Muscle layer of duodenum (tissue), 2 donors: ENCODE measurements around the gene RAD54L.

Source experiments
- H3K27ac ChIP-seq: one replicate; pipeline ENCODE4 v1.7.0; 2013; ENCODE audit warnings: mild to moderate bottlenecking, low read length
- H3K27me3 ChIP-seq: one replicate; pipeline ENCODE4 v1.7.0; 2013; ENCODE audit warnings: low read depth, mild to moderate bottlenecking, control low read depth, low read length
- H3K36me3 ChIP-seq, 2 donors: one replicate each; pipeline ENCODE4 v1.7.0; 2013; ENCODE audit warnings: low read length in 2 of 2, control low read depth in 1 of 2, mild to moderate bottlenecking in 1 of 2; ENCODE audit not compliant: insufficient read depth in 2 of 2, control insufficient read depth in 1 of 2
- H3K4me1 ChIP-seq, 2 donors: one replicate each; pipeline ENCODE4 v1.7.0; 2013; ENCODE audit warnings: low read length in 2 of 2, mild to moderate bottlenecking in 2 of 2, control low read depth in 1 of 2, moderate library complexity in 1 of 2; ENCODE audit not compliant: insufficient read depth in 2 of 2, control insufficient read depth in 1 of 2
- H3K4me3 ChIP-seq, 2 donors: one replicate each; pipeline ENCODE4 v1.7.0; 2013; ENCODE audit warnings: low read length in 2 of 2, low read depth in 1 of 2, mild to moderate bottlenecking in 1 of 2
- H3K9me3 ChIP-seq, 2 donors: one replicate each; pipeline ENCODE4 v1.7.0; 2013; ENCODE audit warnings: low read length in 2 of 2, control low read depth in 1 of 2, mild to moderate bottlenecking in 1 of 2; ENCODE audit not compliant: control insufficient read depth in 1 of 2
- donor health status: healthy.

RAD54L gene

GRCh38 chr1:46247436-46248121 lies at the start of gene RAD54L:
Gene RAD54L (plus strand): TSS chr1:46247763. CDS start chr1:46248406, 643 bp downstream.
- H3K27ac ChIP-seq: no peak within 1 kb of the TSS
- H3K36me3 ChIP-seq: no peaks in the 10 kb centered on the region

GRCh38 chr1:46197964-46198811 lies 49.4 kb upstream of the RAD54L start, which contains the start of gene POMGNT1:
Gene POMGNT1 (minus strand): TSS chr1:46198434. CDS start chr1:46197821, 613 bp downstream.
- Histone ChIP-seq H3K9me3 (no peaks in the 10 kb centered on the region), H3K4me1 (peaks cover 9 to 27% of the 10 kb centered on the region in 2 donors), H3K4me3 (peak within 1 kb of the TSS; percentile 92 to 95), H3K36me3 (peaks cover 22 to 25% of the 10 kb centered on the region in 2 donors), H3K27ac (peak within 1 kb of the TSS; percentile 82), H3K27me3 (no peaks in the 10 kb centered on the region)

More at GRCh38 chr1:46247436-46248121, at the start of gene RAD54L:
- H3K9me3 ChIP-seq: no peaks in the 10 kb centered on the region
- peaks cover 4 to 8% of the 10 kb centered on the region in 2 donors for H3K4me1 ChIP-seq
- peak within 1 kb of the TSS; percentile 83 to 89 for H3K4me3 ChIP-seq
- no peaks in the 10 kb centered on the region for H3K27me3 ChIP-seq

DNA sequence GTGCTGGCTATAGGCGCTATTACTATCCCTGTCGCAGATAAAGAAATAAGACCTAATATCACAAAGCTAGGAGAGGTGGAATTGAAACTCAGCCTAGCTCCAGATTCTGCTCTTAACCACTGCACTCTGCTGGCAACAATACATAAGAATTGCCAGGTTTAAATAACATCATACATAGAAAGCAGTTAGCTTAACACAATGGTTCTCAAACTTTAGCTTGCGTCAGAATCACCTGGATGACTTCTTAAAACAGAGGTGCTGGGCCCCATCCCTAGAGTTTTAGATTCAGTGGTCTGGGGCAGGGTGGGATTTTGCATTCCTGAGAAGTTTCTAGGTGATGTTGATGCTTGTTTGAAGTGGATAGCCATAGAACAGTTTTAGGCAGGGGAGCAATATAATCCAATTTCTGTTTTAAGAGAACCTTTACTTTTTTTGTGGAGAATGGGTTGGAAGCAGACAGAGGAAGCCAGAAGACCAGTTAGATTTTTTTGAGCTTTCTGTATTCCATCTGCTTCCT lies 48.3 kb upstream of the RAD54L start:
- no peak overlapping the region for H3K27ac ChIP-seq
- H3K36me3 ChIP-seq: peaks cover 11 to 14% of the 10 kb centered on the region in 2 donors
- H3K4me3 ChIP-seq: peak overlapping the region in 1 of 2 donors; percentile 92

DNA sequence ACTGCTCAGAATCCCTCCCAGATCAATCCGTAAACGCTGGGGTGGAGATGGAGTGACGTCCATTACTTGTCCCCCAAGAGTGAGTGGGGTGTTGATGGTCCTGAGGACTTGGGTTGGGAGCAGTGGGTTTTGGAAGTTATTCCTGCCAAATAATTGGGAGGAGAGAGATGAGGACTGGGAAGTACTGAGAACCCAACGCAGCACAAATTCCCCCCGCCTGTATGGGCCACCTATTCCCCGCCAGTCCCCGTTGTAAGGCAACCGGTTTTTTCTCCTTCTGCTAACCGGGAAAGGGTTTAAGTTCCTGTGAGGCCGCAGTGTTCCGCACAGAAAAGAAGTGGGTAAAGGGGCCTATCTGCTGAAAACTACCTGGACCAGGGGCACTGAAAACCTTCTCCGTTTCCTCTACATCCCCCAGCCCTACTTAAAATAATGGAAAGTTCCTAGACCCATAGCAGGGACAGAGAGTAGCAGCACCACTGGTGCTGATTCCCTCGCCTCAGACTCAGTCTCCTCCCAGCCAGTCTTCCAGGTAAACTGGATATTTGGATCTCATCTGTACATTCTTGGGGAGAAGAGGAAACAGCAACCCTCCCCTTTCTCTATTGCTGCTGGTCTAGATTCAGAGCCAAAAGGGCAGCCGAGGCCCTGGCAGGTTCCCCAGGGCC lies 43.7 kb upstream of the RAD54L start:
- Histone ChIP-seq H3K27ac (peak overlapping the region; percentile 77), H3K9me3 (no peaks in the 10 kb centered on the region), H3K36me3 (peaks cover 0 to 3% of the 10 kb centered on the region in 2 donors), H3K4me3 (peak overlapping the region; percentile 83 to 98), H3K27me3 (no peaks in the 10 kb centered on the region), H3K4me1 (peaks cover 4 to 29% of the 10 kb centered on the region in 2 donors)

More for the DNA sequence above, 48.3 kb upstream of the RAD54L start:
- no peaks in the 10 kb centered on the region for H3K27me3 ChIP-seq
- H3K9me3 ChIP-seq: no peaks in the 10 kb centered on the region
- peaks cover 11 to 31% of the 10 kb centered on the region in 2 donors for H3K4me1 ChIP-seq

DNA sequence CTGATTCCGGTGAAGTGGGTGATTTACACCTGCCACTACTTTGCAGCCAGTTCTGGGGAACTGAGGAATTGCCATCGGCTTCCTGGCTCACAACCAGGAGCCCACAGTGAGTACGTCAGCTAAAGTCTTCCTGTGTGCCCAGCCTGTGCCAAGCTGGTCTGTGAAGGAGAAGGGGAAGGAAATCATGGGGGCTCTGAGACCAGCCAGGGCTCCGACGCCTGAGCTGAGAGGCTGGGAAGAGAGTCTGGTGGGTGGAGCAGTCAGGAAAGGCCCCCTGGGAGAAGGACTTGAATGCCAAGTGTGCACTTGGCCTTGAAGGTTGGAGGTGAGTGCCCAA lies 43.2 kb upstream of the RAD54L start:
- H3K27ac ChIP-seq: peak overlapping the region; percentile 77
- H3K4me1 ChIP-seq: peaks cover 4 to 27% of the 10 kb centered on the region in 2 donors
- H3K4me3 ChIP-seq: peak overlapping the region; percentile 83 to 98
- H3K27me3 ChIP-seq: no peaks in the 10 kb centered on the region
- no peaks in the 10 kb centered on the region for H3K9me3 ChIP-seq
- H3K36me3 ChIP-seq: peaks cover 0 to 3% of the 10 kb centered on the region in 2 donors

- H3K27ac ChIP-seq: no peak overlapping the region
- peaks cover 0 to 3% of the 10 kb centered on the region in 2 donors for H3K36me3 ChIP-seq
- H3K4me3 ChIP-seq: peak overlapping the region in 1 of 2 donors; percentile 98
- no peaks in the 10 kb centered on the region for H3K27me3 ChIP-seq
- no peaks in the 10 kb centered on the region for H3K9me3 ChIP-seq
- peaks cover 4 to 27% of the 10 kb centered on the region in 2 donors for H3K4me1 ChIP-seq
Observed at GRCh38 chr1:46205141-46205540, 42.4 kb upstream of the RAD54L start.

- Histone ChIP-seq H3K27ac (no peak overlapping the region), H3K27me3 (no peaks in the 10 kb centered on the region), H3K36me3 (peaks cover 0 to 3% of the 10 kb centered on the region in 2 donors), H3K4me3 (no peak overlapping the region), H3K9me3 (no peaks in the 10 kb centered on the region), H3K4me1 (peaks cover 4 to 27% of the 10 kb centered on the region in 2 donors)
Observed at GRCh38 chr1:46205791-46206190, 41.8 kb upstream of the RAD54L start.

- Histone ChIP-seq H3K9me3 (no peaks in the 10 kb centered on the region), H3K4me1 (peaks cover 4 to 27% of the 10 kb centered on the region in 2 donors), H3K27me3 (no peaks in the 10 kb centered on the region), H3K4me3 (no peak overlapping the region), H3K36me3 (peaks cover 0 to 3% of the 10 kb centered on the region in 2 donors), H3K27ac (no peak overlapping the region)
Observed at GRCh38 chr1:46206399-46206798, 41.2 kb upstream of the RAD54L start.

DNA sequence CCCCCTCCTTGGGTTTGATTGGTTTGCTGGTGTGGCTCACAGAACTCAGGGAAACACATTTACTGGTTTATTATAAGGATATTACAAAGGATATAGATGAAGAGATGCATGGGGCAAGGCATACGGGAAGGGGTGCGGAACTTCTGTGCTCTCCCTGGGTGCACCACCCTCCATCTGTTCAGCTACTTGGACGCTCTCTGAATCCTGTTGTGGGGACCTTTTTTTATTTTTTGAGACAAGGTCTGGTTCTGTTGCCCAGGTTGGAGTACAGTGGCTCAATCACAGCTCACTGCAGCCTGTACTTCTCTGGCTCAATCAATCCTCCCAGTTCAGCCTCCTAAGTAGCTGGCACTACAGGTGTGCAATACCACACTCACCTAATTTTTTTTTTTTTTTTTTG lies 37.0 kb upstream of the RAD54L start:
- Histone ChIP-seq H3K4me1 (peaks cover 0 to 8% of the 10 kb centered on the region in 2 donors), H3K4me3 (no peak overlapping the region), H3K27ac (no peak overlapping the region), H3K27me3 (no peaks in the 10 kb centered on the region), H3K36me3 (peaks cover 0 to 3% of the 10 kb centered on the region in 2 donors), H3K9me3 (no peaks in the 10 kb centered on the region)

GRCh38 chr1:46211051-46211450 lies 36.5 kb upstream of the RAD54L start:
- Histone ChIP-seq H3K36me3 (peaks cover 0 to 3% of the 10 kb centered on the region in 2 donors), H3K27me3 (no peaks in the 10 kb centered on the region), H3K4me1 (peaks cover 0 to 3% of the 10 kb centered on the region in 2 donors), H3K4me3 (no peak overlapping the region), H3K9me3 (no peaks in the 10 kb centered on the region), H3K27ac (no peak overlapping the region)

GRCh38 chr1:46215504-46215903 lies 32.1 kb upstream of the RAD54L start:
- H3K36me3 ChIP-seq: no peaks in the 10 kb centered on the region
- no peaks in the 10 kb centered on the region for H3K27me3 ChIP-seq
- H3K9me3 ChIP-seq: no peaks in the 10 kb centered on the region
- H3K4me1 ChIP-seq: no peaks in the 10 kb centered on the region
- H3K4me3 ChIP-seq: no peak overlapping the region
- no peak overlapping the region for H3K27ac ChIP-seq
